ENCODE results near the gene ZNF316.
"Not testable (repeated sequence)": the region's sequence is repeated elsewhere in the genome, so short reads cannot be mapped to it uniquely, and the experiment has no call there.

ZNF316 gene

DNA sequence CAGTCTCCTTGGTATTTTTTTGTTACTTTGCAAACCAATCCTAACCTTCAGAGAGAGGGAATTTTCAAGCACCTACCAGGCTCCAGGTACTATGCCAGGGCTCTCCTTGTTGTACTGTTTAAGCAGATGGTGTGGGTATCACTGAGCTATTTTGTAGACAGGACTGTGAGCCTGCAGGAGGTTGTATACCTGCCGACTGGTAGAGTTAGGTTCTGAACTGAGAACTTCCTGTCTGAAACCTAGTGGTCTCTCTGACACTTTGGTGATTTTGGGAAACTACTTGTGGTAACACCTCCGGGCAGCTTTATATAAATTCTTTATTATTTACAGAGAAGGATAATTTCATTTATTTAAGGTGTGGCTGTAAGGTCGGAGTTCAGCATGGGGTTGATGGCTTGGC, 17.2 kb upstream of the ZNF316 start:
- H3K4me3 ChIP-seq (ENCODE audit: low read depth, low read length): no peak overlapping the region
- no peak for DNase-seq (ENCODE audit: low read depth)

DNA sequence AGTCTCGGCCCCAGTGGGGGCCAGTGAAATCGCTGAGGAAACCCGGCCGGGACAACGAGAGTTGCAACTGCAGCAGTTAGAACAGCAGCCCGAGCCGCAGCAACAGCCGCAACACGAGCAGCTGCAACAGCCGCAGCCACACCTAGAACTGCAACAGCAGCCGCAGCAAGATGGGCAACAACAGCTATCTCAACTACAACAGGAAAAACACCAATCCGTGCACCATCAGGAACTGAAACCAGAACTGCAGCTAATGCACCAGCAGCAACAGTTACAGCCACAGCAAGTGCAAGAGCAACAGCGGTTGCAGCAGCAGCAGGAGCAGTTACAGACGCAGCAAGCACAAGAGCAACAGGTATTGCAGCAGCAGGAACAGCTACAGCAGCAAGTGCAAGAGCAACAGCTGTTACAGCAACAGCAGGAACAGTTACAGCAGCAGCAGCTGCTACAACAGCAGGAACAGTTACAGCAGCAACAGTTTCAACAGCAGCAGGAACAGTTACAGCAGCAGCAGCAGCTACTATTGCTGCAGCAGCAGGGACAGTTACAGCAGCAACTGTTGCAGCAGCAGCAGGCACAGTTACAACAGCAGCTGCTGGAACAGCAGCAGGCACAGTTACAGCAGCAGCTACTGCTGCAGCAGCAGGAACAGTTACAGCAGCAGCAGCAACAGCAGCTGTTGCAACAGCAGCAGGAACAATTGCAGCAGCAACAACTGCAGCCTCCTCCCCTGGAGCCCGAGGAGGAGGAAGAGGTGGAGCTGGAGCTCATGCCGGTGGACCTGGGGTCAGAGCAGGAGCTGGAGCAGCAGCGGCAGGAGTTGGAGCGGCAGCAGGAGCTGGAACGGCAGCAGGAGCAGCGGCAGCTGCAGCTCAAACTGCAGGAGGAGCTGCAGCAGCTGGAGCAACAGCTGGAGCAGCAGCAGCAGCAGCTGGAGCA, 15.7 kb upstream of the ZNF316 start:
- DNase-seq (ENCODE audit: low read depth): no peak
- H3K4me3 ChIP-seq (ENCODE audit: low read depth, low read length): no peak overlapping the region

- no peak overlapping the region for H3K4me3 ChIP-seq (ENCODE audit: low read depth, low read length)
- no peak for DNase-seq (ENCODE audit: low read depth)
These were observed 14.9 kb upstream of the ZNF316 start for GRCh38 chr7:6622134-6622710.

- DNase-seq (ENCODE audit: low read depth): no peak
- H3K4me3 ChIP-seq (ENCODE audit: low read depth, low read length): no peak overlapping the region
These were observed 13.4 kb upstream of the ZNF316 start for GRCh38 chr7:6623589-6624245.

DNA sequence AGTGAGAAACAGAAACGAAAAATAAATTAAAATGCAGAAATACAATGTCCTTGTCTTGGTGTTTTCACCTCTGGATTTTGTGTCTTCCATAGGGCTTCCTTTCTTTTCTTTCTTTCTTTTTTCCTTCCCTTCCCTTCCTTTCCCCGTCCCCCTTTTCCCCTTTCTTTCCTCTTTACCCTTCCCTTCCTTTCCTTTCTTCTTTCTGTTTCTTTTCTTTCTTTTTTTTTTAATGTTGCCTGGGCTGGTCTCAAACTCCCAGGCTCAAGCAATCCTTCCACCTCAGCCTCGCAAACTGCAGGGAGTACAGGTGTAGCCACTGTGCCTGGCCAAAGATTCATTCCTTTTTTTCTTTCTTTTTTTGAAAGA, 12.9 kb upstream of the ZNF316 start:
- no peak overlapping the region for H3K4me3 ChIP-seq (ENCODE audit: low read depth, low read length)
- no peak for DNase-seq (ENCODE audit: low read depth)

- no peak for DNase-seq (ENCODE audit: low read depth)
- H3K4me3 ChIP-seq (ENCODE audit: low read depth, low read length): no peak overlapping the region
These were observed 9.1 kb upstream of the ZNF316 start for GRCh38 chr7:6628045-6628444.

- DNase-seq (ENCODE audit: low read depth): no peak
- no peak overlapping the region for H3K4me3 ChIP-seq (ENCODE audit: low read depth, low read length)
These were observed 6.9 kb upstream of the ZNF316 start for GRCh38 chr7:6630007-6630849.

GRCh38 chr7:6631605-6632004, 5.5 kb upstream of the ZNF316 start:
- H3K4me3 ChIP-seq (ENCODE audit: low read depth, low read length): no peak overlapping the region
- no peak for DNase-seq (ENCODE audit: low read depth)

GRCh38 chr7:6634021-6634420, 3.1 kb upstream of the ZNF316 start:
- H3K4me3 ChIP-seq (ENCODE audit: low read depth, low read length): no peak overlapping the region
- DNase-seq (ENCODE audit: low read depth): no peak

- DNase-seq (ENCODE audit: low read depth); H3K4me3 ChIP-seq (ENCODE audit: low read depth, low read length): not testable (repeated sequence)
These were observed 2.1 kb upstream of the ZNF316 start for GRCh38 chr7:6634971-6635370.

DNA sequence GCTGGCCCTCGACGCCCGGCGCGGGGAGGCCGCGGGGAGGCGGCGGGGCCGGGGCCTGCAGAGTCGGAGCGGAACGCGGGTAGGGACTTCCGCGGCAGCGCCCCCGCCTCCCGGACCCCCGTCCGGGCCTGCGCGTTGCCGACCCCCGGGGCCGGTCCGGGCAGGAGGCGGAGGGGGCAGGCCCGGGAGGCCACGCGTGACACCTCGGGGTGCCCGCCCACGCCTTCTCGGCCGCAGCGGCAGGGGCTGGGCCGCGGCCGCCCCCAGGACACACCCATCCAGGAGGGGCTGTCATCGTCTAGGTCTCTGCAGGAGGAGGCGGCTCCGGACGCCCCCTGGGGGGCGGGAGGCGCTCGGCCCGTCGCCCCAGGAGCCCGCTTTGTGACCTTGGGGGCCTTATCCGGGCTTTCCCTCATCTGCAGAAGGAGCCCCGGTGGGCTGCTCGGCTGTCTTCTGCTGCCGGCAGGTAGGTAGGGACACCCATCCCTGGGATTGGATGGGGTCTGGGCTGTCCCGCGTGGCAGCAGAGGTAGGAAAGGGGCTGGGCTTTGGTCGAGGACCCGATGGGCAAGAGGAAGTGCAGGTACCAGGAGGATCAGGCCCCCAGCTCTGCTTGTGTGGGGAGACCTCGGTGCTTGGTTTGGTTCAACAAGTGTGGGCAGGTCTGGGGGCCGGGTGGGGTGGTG, 569 bp downstream of the ZNF316 start:
- DNase-seq (ENCODE audit: low read depth): no peak
- peak overlapping the region; percentile 76 for H3K4me3 ChIP-seq (ENCODE audit: low read depth, low read length)

- H3K4me3 ChIP-seq (ENCODE audit: low read depth, low read length): no peak overlapping the region
- no peak for DNase-seq (ENCODE audit: low read depth)
These were observed 1.9 kb downstream of the ZNF316 start for GRCh38 chr7:6639032-6639431.

- no peak for DNase-seq (ENCODE audit: low read depth)
- no peak overlapping the region for H3K4me3 ChIP-seq (ENCODE audit: low read depth, low read length)
These were observed 2.5 kb downstream of the ZNF316 start for GRCh38 chr7:6639627-6640026.

DNA sequence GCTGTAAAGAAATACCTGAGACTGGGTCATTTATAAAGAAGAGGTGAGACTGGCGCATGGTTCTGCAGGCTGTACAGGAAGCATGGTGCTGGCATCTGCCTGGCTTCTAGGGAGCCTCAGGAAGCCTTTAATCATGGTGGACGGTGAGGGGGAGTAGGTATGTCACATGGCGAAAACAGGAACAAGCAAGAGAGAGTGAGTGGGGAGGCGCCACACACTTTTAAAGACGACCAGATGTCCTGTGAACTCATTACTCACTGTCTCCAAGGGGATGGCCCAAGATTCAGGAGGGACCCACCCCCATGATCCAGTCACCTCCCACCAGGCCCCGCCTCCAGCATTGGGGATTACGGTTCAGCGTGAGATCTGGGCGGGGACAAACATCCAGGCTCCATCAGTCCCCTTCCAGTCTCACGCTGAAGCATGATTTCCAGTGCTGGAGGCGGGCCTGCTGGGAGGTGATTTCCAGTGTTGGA, 3.2 kb downstream of the ZNF316 start:
- peak; percentile 32 for DNase-seq (ENCODE audit: low read depth)
- H3K4me3 ChIP-seq (ENCODE audit: low read depth, low read length): no peak overlapping the region

GRCh38 chr7:6641305-6642035, 4.4 kb downstream of the ZNF316 start:
- H3K4me3 ChIP-seq (ENCODE audit: low read depth, low read length): no peak overlapping the region
- DNase-seq (ENCODE audit: low read depth): no peak

DNA sequence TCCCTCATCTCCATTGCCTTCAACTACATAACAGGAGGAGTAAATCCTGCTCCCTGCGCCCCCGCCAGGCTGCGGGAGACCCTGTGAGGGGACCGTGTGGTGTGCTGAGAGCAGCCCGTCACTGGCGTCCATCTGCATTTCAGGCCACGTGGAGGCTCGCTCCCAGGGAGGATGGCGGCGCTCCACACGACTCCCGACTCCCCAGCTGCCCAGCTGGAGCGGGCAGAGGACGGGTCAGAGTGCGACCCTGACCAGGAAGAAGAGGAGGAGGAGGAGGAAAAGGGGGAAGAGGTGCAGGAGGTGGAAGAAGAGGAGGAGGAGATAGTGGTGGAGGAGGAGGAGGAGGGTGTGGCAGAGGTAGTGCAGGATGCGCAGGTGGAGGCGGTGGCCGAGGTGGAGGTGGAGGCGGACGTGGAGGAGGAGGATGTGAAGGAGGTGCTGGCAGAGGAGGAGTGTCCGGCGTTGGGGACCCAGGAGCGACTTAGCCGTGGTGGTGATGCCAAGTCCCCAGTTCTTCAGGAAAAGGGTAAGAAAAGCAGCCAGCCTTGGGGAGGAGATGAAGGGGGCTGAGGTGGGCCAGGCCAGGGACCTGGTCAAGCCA, 5.2 kb downstream of the ZNF316 start:
- DNase-seq (ENCODE audit: low read depth): no peak
- no peak overlapping the region for H3K4me3 ChIP-seq (ENCODE audit: low read depth, low read length)

DNA sequence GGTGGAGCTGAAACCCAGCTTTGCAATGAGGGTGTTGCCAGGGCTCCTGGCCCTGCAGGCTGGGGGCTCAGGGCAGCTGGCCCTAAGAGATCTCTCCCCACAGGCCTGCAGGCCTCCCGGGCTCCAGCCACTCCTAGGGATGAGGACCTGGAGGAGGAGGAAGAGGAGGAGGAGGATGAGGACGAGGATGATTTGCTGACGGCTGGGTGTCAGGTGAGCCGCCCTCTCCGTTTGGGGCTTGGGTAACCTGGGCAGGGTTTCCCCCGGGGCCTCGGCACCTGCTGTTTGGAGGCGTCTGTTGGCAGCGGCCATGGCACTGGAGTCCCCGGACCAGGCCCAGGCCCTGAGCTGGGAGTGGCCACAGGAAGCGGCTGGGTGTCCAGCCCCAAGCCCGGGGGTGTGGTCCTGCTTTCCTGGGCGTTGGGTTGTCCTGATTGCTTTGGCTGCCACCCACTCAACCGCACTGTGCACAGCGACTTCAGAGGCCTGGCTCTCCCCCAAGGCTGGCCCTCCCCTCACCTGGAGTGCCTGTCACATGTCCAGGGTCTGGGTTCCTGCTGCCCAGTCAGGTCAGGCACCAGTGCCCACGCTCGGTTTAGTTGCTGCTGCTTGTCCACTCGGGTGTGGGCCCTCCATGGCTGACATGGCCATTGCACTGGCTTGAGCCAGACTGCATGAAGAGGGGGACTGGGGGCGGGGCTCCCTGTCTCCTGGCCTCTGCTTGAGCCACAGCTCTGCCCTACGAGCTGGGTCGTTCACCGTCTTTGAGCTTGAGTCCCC, 5.9 kb downstream of the ZNF316 start:
- H3K4me3 ChIP-seq (ENCODE audit: low read depth, low read length): no peak overlapping the region
- no peak for DNase-seq (ENCODE audit: low read depth)

All from skeletal muscle cell (primary cell).